Suprapubic skin (tissue), 4 donors: ENCODE measurements around the gene ARHGEF7. TPM values are rescaled to one million over a fixed set of nuclear protein-coding genes. Genes with fewer than 3 reads are reported as not detected.

Experiments
- DNase-seq, 2 donors: peaks; one replicate each; pipeline ENCODE4 v3.0.0-alpha.2; 2019; ENCODE audit warnings: low spot score in 2 of 2
- H3K27ac ChIP-seq: fragments of 200-600 bp; sonication (generic); one replicate; pipeline ENCODE4 v1.5.1; 2019
- H3K27me3 ChIP-seq: fragments of 200-600 bp; sonication (generic); one replicate; pipeline ENCODE4 v1.5.1; 2019
- H3K36me3 ChIP-seq: fragments of 200-600 bp; sonication (generic); one replicate; pipeline ENCODE4 v1.5.1; 2019
- H3K4me1 ChIP-seq: fragments of 200-600 bp; sonication (generic); one replicate; pipeline ENCODE4 v1.5.1; 2019
- H3K4me3 ChIP-seq: fragments of 200-600 bp; sonication (generic); one replicate; pipeline ENCODE4 v1.5.1; 2019; ENCODE audit warnings: mild to moderate bottlenecking
- H3K9me3 ChIP-seq: fragments of 200-600 bp; sonication (generic); one replicate; pipeline ENCODE4 v1.5.1; 2019
- CTCF ChIP-seq, 2 donors: fragments of 200-600 bp in 1 of 2; fragments of 450-650 bp in 1 of 2; sonication (generic) in 1 of 2; IDR thresholded peaks; one replicate each; pipeline ENCODE4 v1.5.1; 2016 to 2019; ENCODE audit warnings: antibody characterized with exemption in 2 of 2, mild to moderate bottlenecking in 1 of 2, moderate library complexity in 1 of 2
- EP300 ChIP-seq: sonication (generic); formaldehyde crosslinking; IDR thresholded peaks from one replicate; pipeline ENCODE4 v1.6.1; 2017; ENCODE audit warnings: antibody characterized with exemption
- POLR2A ChIP-seq, 2 donors: fragments of 450-650 bp; IDR thresholded peaks; one replicate each; pipeline ENCODE4 v1.6.1; 2017; ENCODE audit warnings: antibody characterized with exemption in 2 of 2, mild to moderate bottlenecking in 2 of 2, moderate library complexity in 2 of 2
- POLR2AphosphoS5 ChIP-seq, 3 donors: sonication (generic); formaldehyde crosslinking; IDR thresholded peaks; one replicate each; pipeline ENCODE4 v1.6.1; 2017; ENCODE audit warnings: antibody characterized with exemption in 3 of 3
- WGBS: methylation state at CpG from one replicate; pipeline ENCODE4 v1.1.5; 2018; 5-methylcytosine and 5-hydroxymethylcytosine counted together
- total RNA-seq, 4 donors: library from RNA; depleted of rRNA; stranded (reverse); fragments of >200 nt; gene quantifications; one replicate each; pipeline ENCODE4 v1.1.0, GENCODE V29; 2016

ARHGEF7 gene
- total RNA-seq, 4 donors from 2014 or later = 72.1 to 210 (median 99.6) TPM

- Histone ChIP-seq H3K4me3 (no peak overlapping the region), H3K4me1 (no peaks in the 10 kb centered on the region), H3K27ac (no peak overlapping the region), H3K36me3 (peaks cover 9% of the 10 kb centered on the region), H3K27me3 (no peaks in the 10 kb centered on the region), H3K9me3 (no peaks in the 10 kb centered on the region)
- DNase-seq = no peak
- TF ChIP-seq CTCF (IDR thresholded peaks at IDR 0.05) (no peak), EP300 (no peak), POLR2A (IDR thresholded peaks at IDR 0.05) (no peak), POLR2AphosphoS5 (IDR thresholded peaks at IDR 0.05) (no peak)
- WGBS = 85% methylated on average over 29 of the region's 29 CpGs
Measured at GRCh38 chr13:111317571-111318345, 202.6 kb downstream of the ARHGEF7 start.

- peaks cover 6% of the 10 kb centered on the region for H3K36me3 ChIP-seq
- H3K4me1 ChIP-seq = no peaks in the 10 kb centered on the region
- no peaks in the 10 kb centered on the region for H3K27me3 ChIP-seq
- 78% methylated on average over 11 of the region's 13 CpGs for WGBS
- H3K9me3 ChIP-seq = no peaks in the 10 kb centered on the region
- no peak for TF ChIP-seq CTCF (IDR thresholded peaks at IDR 0.05)
- TF ChIP-seq POLR2AphosphoS5 (IDR thresholded peaks at IDR 0.05) = no peak
- TF ChIP-seq POLR2A (IDR thresholded peaks at IDR 0.05) = no peak
- TF ChIP-seq EP300 = no peak
- no peak overlapping the region for H3K4me3 ChIP-seq
- no peak for DNase-seq
- H3K27ac ChIP-seq = no peak overlapping the region
Measured at GRCh38 chr13:111318386-111318785, 203.3 kb downstream of the ARHGEF7 start.

GRCh38 chr13:111319521-111319920, 204.4 kb downstream of the ARHGEF7 start:
- no peak for DNase-seq
- H3K27ac ChIP-seq = no peak overlapping the region
- H3K4me1 ChIP-seq = no peaks in the 10 kb centered on the region
- H3K27me3 ChIP-seq = no peaks in the 10 kb centered on the region
- no peaks in the 10 kb centered on the region for H3K9me3 ChIP-seq
- WGBS = 90% methylated on average over 12 of the region's 12 CpGs
- no peak overlapping the region for H3K4me3 ChIP-seq
- H3K36me3 ChIP-seq = peaks cover 6% of the 10 kb centered on the region
- TF ChIP-seq POLR2A (IDR thresholded peaks at IDR 0.05) = no peak
- no peak for TF ChIP-seq POLR2AphosphoS5 (IDR thresholded peaks at IDR 0.05)
- TF ChIP-seq CTCF (IDR thresholded peaks at IDR 0.05) = no peak
- TF ChIP-seq EP300 = no peak

- Histone ChIP-seq H3K4me3 (no peak within 1 kb of the TSS), H3K4me1 (no peaks in the 10 kb centered on the region), H3K27ac (no peak within 1 kb of the TSS), H3K27me3 (no peaks in the 10 kb centered on the region), H3K36me3 (peaks cover 6% of the 10 kb centered on the region), H3K9me3 (no peaks in the 10 kb centered on the region)
- WGBS = 77% methylated on average over 13 of the region's 35 CpGs
- TF ChIP-seq EP300 = no peak
- no peak for TF ChIP-seq POLR2AphosphoS5 (IDR thresholded peaks at IDR 0.05)
- no peak for DNase-seq
Measured at GRCh38 chr13:111319998-111320911, 205.1 kb downstream of the ARHGEF7 start, which contains the start of gene TEX29. Gene TEX29, plus strand, starts transcription at chr13:111320642. Its CDS starts 249 bp downstream, at chr13:111320891.

- Histone ChIP-seq H3K27me3 (no peaks in the 10 kb centered on the region), H3K4me3 (no peak overlapping the region), H3K9me3 (no peaks in the 10 kb centered on the region), H3K4me1 (no peaks in the 10 kb centered on the region), H3K36me3 (no peaks in the 10 kb centered on the region), H3K27ac (no peak overlapping the region)
- no peak for DNase-seq
- TF ChIP-seq POLR2A (IDR thresholded peaks at IDR 0.05) = no peak
- no peak for TF ChIP-seq EP300
- TF ChIP-seq CTCF (IDR thresholded peaks at IDR 0.05) = no peak
- no peak for TF ChIP-seq POLR2AphosphoS5 (IDR thresholded peaks at IDR 0.05)
- WGBS = 93% methylated on average over 19 of the region's 19 CpGs
Measured at GRCh38 chr13:111322001-111322915, 207.1 kb downstream of the ARHGEF7 start.
